Transverse colon (tissue), 4 donors: ENCODE measurements around the gene RELN. TPM values are rescaled to one million over a fixed set of nuclear protein-coding genes. Genes with fewer than 3 reads are reported as not detected.

Source experiments
- DNase-seq: peaks from one replicate; pipeline ENCODE4 v3.0.0-alpha.2; 2019
- H3K27ac ChIP-seq, 4 donors: fragments of 200-600 bp; sonication (generic); 2 replicates each; pipeline ENCODE4 v1.5.1; 2016 to 2018; ENCODE audit warnings: inconsistent platforms in 4 of 4
- H3K27me3 ChIP-seq: fragments of 200-600 bp; sonication (generic); 2 replicates; pipeline ENCODE4 v1.5.1; 2017; ENCODE audit warnings: inconsistent platforms
- H3K36me3 ChIP-seq, 4 donors: fragments of 200-600 bp; sonication (generic); 2 replicates each; pipeline ENCODE4 v1.5.1; 2017 to 2019; ENCODE audit warnings: inconsistent platforms in 4 of 4
- H3K4me1 ChIP-seq, 4 donors: fragments of 200-600 bp; sonication (generic); 2 replicates each; pipeline ENCODE4 v1.5.1; 2017 to 2020; ENCODE audit warnings: inconsistent platforms in 4 of 4
- H3K4me3 ChIP-seq, 4 donors: fragments of 200-600 bp; sonication (generic); 1 replicate in 1 of 4; 2 replicates in 3 of 4; pipeline versions ENCODE4 v1.5.1 to v1.6.1; 2017 to 2019; ENCODE audit warnings: inconsistent platforms in 4 of 4
- H3K9me3 ChIP-seq, 2 donors: fragments of 200-600 bp; sonication (generic); 2 replicates each; pipeline ENCODE4 v1.5.1; 2017 to 2019; ENCODE audit warnings: inconsistent platforms in 2 of 2
- EP300 ChIP-seq: sonication (generic); formaldehyde crosslinking; IDR thresholded peaks from one replicate; pipeline ENCODE4 v1.6.1; 2017; ENCODE audit warnings: antibody characterized with exemption, low read depth
- POLR2A ChIP-seq: fragments of 450-650 bp; IDR thresholded peaks from one replicate; pipeline ENCODE4 v1.6.1; 2016; ENCODE audit warnings: antibody characterized with exemption, mild to moderate bottlenecking, moderate library complexity
- POLR2AphosphoS5 ChIP-seq, 3 donors: sonication (generic); formaldehyde crosslinking; IDR thresholded peaks; one replicate each; pipeline ENCODE4 v1.6.1; 2016; ENCODE audit warnings: antibody characterized with exemption in 3 of 3
- WGBS, 2 donors: methylation state at CpG; one replicate each; pipeline ENCODE4 v1.1.5; 2018; ENCODE audit warnings: low coverage in 1 of 2; 5-methylcytosine and 5-hydroxymethylcytosine counted together
- in situ Hi-C, 4 donors: fragments of 200-750 bp; cut with MboI; loops; one replicate each; pipeline versions ENCODE4 v1.15.0 to v1.15.1; 2017; ENCODE audit warnings: low sequenced_read_pairs in 3 of 4, low pct_ligation_motif_present in 1 of 4, low pct_unique_long_range_greater_than_20kb in 1 of 4
- intact Hi-C: fragments of 100-400 bp; cut with DNase I; formaldehyde crosslinking; loops from one replicate; pipeline ENCODE4 v1.15.1; 2023; ENCODE audit warnings: low total_unique reads
- total RNA-seq, 4 donors: library from RNA; depleted of rRNA; stranded (reverse); fragments of >200 nt; gene quantifications; one replicate each; pipeline ENCODE4 v1.1.0, GENCODE V29; 2016
- TF ChIP-seq, protein P1 (sequence below), 5 experiments: fragments of 200-600 bp in 3 of 5; fragments of 450-650 bp in 2 of 5; sonication (generic) in 3 of 5; IDR thresholded peaks; 1 replicate in 2 of 5; 2 replicates in 3 of 5; pipeline ENCODE4 v1.5.1; 2016 to 2017; ENCODE audit warnings: antibody characterized with exemption in 5 of 5, inconsistent platforms in 3 of 5, mild to moderate bottlenecking in 2 of 5, moderate library complexity in 1 of 5

RELN gene
- total RNA-seq, 4 donors from 2014 or later = 1.00 to 2.7 (median 1.5) TPM; not detected in 1

- H3K9me3 ChIP-seq = no peaks in the 10 kb centered on the region
- no peaks in the 10 kb centered on the region for H3K36me3 ChIP-seq
- WGBS, 2 donors = 73 to 84% methylated on average over 2 of the region's 2 CpGs
- in situ Hi-C loops (no loop called here), intact Hi-C loops (no loop called here)
- no peak overlapping the region for H3K4me3 ChIP-seq
- no peaks in the 10 kb centered on the region for H3K4me1 ChIP-seq
- H3K27ac ChIP-seq = no peak overlapping the region
- DNase-seq = no peak
- H3K27me3 ChIP-seq = no peaks in the 10 kb centered on the region
- no peak for TF ChIP-seq POLR2AphosphoS5 (IDR thresholded peaks at IDR 0.05)
- TF ChIP-seq, protein P1, sequence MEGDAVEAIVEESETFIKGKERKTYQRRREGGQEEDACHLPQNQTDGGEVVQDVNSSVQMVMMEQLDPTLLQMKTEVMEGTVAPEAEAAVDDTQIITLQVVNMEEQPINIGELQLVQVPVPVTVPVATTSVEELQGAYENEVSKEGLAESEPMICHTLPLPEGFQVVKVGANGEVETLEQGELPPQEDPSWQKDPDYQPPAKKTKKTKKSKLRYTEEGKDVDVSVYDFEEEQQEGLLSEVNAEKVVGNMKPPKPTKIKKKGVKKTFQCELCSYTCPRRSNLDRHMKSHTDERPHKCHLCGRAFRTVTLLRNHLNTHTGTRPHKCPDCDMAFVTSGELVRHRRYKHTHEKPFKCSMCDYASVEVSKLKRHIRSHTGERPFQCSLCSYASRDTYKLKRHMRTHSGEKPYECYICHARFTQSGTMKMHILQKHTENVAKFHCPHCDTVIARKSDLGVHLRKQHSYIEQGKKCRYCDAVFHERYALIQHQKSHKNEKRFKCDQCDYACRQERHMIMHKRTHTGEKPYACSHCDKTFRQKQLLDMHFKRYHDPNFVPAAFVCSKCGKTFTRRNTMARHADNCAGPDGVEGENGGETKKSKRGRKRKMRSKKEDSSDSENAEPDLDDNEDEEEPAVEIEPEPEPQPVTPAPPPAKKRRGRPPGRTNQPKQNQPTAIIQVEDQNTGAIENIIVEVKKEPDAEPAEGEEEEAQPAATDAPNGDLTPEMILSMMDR (IDR thresholded peaks at IDR 0.05) = no peak
- TF ChIP-seq EP300 = no peak
- no peak for TF ChIP-seq POLR2A
Measured at GRCh38 chr7:103951311-103951710, 38.1 kb downstream of the RELN start.

- intact Hi-C loops (no loop called here), in situ Hi-C loops (no loop called here)
- Histone ChIP-seq H3K9me3 (no peaks in the 10 kb centered on the region), H3K36me3 (no peaks in the 10 kb centered on the region), H3K27me3 (no peaks in the 10 kb centered on the region), H3K4me3 (no peak overlapping the region), H3K4me1 (no peaks in the 10 kb centered on the region), H3K27ac (no peak overlapping the region)
- no peak for DNase-seq
- WGBS, 2 donors = 46 to 63% methylated on average over 2 to 7 of the region's 7 CpGs
- TF ChIP-seq EP300 (no peak), POLR2A (no peak), POLR2AphosphoS5 (IDR thresholded peaks at IDR 0.05) (no peak)
- TF ChIP-seq, protein P1 (IDR thresholded peaks at IDR 0.05) = no peak
Measured at GRCh38 chr7:103949374-103949773, 40.1 kb downstream of the RELN start.

DNA sequence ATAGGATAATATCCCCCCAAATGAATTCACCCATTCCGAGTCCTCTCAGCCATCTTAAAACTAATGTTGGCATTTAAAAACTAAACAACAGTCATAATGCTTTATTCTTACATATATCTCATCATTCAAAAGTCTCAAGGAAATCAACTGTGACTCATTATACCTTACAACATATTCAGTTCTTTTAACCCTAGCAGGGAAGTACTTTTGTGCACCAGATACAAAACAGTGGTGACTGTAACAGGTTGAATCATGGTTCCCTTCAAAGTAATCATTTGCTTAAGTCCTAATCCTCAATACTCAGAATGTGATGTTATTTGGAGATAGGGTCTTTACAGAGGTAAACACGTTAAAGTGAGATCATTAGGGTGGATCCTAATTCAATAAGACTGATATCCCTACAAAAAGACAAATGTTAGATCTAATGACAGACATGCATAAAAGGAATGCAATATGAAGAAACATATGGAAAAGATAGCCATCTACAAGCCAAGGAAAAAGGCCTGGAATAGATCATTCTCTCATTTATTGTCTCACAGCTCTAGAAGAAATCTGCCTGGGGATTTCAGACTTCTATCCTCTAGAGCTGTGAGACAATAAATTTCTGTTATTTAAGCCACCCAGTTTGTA is 42.3 kb downstream of the RELN start:
- Histone ChIP-seq H3K4me3 (no peak overlapping the region), H3K27ac (no peak overlapping the region), H3K27me3 (no peaks in the 10 kb centered on the region), H3K36me3 (no peaks in the 10 kb centered on the region), H3K9me3 (no peaks in the 10 kb centered on the region), H3K4me1 (no peaks in the 10 kb centered on the region)
- TF ChIP-seq, protein P1 (IDR thresholded peaks at IDR 0.05) = no peak
- TF ChIP-seq POLR2AphosphoS5 (IDR thresholded peaks at IDR 0.05) = no peak
- TF ChIP-seq EP300 = no peak
- no peak for TF ChIP-seq POLR2A
- 50 to 64% methylated on average over 1 to 2 of the region's 2 CpGs for WGBS, 2 donors
- intact Hi-C loops (no loop called here), in situ Hi-C loops (no loop called here)
- no peak for DNase-seq

DNA sequence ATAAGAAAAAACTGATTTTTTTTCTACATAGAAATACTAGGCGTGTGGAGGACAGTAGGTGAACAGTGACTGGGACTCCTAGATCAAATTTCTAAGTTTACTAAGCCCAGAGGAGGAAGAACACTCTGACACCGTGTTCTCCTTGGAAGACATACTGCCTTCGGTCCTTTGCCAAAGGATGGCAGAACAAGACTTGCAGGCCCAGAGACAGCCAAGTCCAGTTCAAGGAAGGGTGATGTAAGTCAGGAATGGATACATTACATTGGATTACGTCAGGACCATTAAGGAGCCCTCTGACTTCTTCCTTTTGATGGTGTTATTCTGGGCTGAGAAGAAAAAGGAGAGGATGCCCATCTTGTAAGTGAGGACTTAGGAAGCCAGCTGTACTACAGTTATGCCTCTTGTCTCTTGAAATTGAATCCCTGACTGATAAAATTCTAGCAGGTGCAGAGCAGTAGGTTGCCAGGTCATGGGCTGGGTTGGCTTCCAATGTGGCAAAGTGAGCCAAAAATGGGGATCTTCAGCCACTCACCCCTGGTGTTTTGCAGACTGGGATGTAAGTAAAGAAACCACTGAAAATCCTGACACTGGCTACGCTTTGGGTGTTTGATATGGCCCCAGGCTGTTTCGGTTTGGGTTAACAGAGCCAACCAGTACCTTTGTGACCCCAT is 45.1 kb downstream of the RELN start:
- Histone ChIP-seq H3K4me3 (no peak overlapping the region), H3K27ac (no peak overlapping the region), H3K4me1 (no peaks in the 10 kb centered on the region), H3K9me3 (no peaks in the 10 kb centered on the region), H3K27me3 (no peaks in the 10 kb centered on the region), H3K36me3 (no peaks in the 10 kb centered on the region)
- in situ Hi-C loops = no loop called here
- 67 to 81% methylated on average over 1 to 6 of the region's 6 CpGs for WGBS, 2 donors
- intact Hi-C loops = no loop called here
- TF ChIP-seq, protein P1 (IDR thresholded peaks at IDR 0.05) = no peak
- TF ChIP-seq EP300 (no peak), POLR2A (no peak), POLR2AphosphoS5 (IDR thresholded peaks at IDR 0.05) (no peak)
- DNase-seq = no peak
